H1 (cell line): ENCODE data around the gene KLK12. TPM values are rescaled to one million over a fixed set of nuclear protein-coding genes. Genes with fewer than 3 reads are reported as not detected.

Experiments used
- ATF2 ChIP-seq: IDR thresholded peaks from 2 replicates; pipeline ENCODE4 v1.6.1; 2012; ENCODE audit warnings: low read length, inconsistent platforms
- CBX5 ChIP-seq: fragments of 300-800, 300-1000 bp; sonication (generic); IDR thresholded peaks from 2 replicates; pipeline ENCODE4 v1.7.1; 2016; ENCODE audit warnings: antibody characterized with exemption, low read length, low read depth
- CTCF ChIP-seq, 3 experiments: IDR thresholded peaks; 1 replicate in 2 of 3; 2 replicates in 1 of 3; pipeline versions ENCODE4 v1.5.1 to v1.6.1; 2011; ENCODE audit warnings: low read length in 3 of 3, mild to moderate bottlenecking in 3 of 3, inconsistent platforms in 2 of 3, low read depth in 1 of 3, moderate library complexity in 1 of 3; ENCODE audit not compliant: insufficient read depth in 1 of 3; ENCODE audit errors: control extremely low read depth in 1 of 3
- RXRA ChIP-seq: IDR thresholded peaks from 2 replicates; pipeline ENCODE4 v1.6.1; 2011; ENCODE audit warnings: low read depth, mild to moderate bottlenecking, low read length, moderate library complexity; ENCODE audit not compliant: insufficient read depth
- SIX5 ChIP-seq: IDR thresholded peaks from 2 replicates; pipeline ENCODE4 v1.6.1; 2011; ENCODE audit warnings: mild to moderate bottlenecking, low read depth, low read length
- polyA plus RNA-seq, 7 experiments: library from polyadenylated mRNA; depleted of rRNA in 3 of 7; stranded (reverse) in 5 of 7; unstranded in 2 of 7; fragments of >200 nt in 5 of 7; fragments of 200-250 nt in 2 of 7; gene quantifications; 1 replicate in 5 of 7; 2 replicates in 1 of 7; 4 replicates in 1 of 7; pipeline versions ENCODE4 v1.2.1 to v1.2.3, GENCODE V29; 2011 to 2013; ENCODE audit warnings: missing spikeins in 2 of 7, mixed read lengths in 2 of 7
- total RNA-seq: library from RNA; stranded (reverse); fragmentation: NEBNext Ultra II Directional; extraction: Animal tissue kit (Norgen Biotek cat#: 25700); gene quantifications from 2 replicates; pipeline ENCODE4 v1.2.1, GENCODE V29; 2021

Gene KLK12
- total and polyA plus RNA-seq, 2 of the 8 experiments (the other 6 are each of a cell fraction or from before 2014, with no cell fraction given): 0.24 TPM; not detected in 1

- TF ChIP-seq ATF2 (no peak), CTCF (IDR thresholded peaks at IDR 0.05; ENCODE audit: control extremely low read depth in 1 of 3, insufficient read depth in 1 of 3, low read depth in 1 of 3, low read length in 3 of 3) (no peak), CBX5 (no peak), RXRA (no peak), SIX5 (no peak)
Measured at GRCh38 chr19:51022526-51022925, 12.3 kb downstream of the KLK12 start (continued).
